NB4 (cell line): ENCODE measurements around the gene POLR3H.

ENCODE experiments used
- DNase-seq: peaks from one replicate; pipeline ENCODE4 v3.0.0; 2010; ENCODE audit warnings: low read depth
- H3K4me3 ChIP-seq: one replicate; pipeline ENCODE4 v1.5.1; 2011; ENCODE audit warnings: mild to moderate bottlenecking, low read depth, low read length, moderate library complexity
- CTCF ChIP-seq: IDR thresholded peaks from one replicate; pipeline ENCODE4 v1.5.1; 2012; ENCODE audit warnings: low read depth, low read length
- MAX ChIP-seq: IDR thresholded peaks from 2 replicates; pipeline ENCODE4 v1.6.1; 2011; ENCODE audit warnings: low read depth, low read length
- MYC ChIP-seq: IDR thresholded peaks from 2 replicates; pipeline ENCODE4 v1.6.1; 2011; ENCODE audit warnings: low read depth, low read length
- POLR2A ChIP-seq: IDR thresholded peaks from 2 replicates; pipeline ENCODE4 v1.6.1; 2011; ENCODE audit warnings: mild to moderate bottlenecking; ENCODE audit not compliant: insufficient read length; ENCODE audit errors: extremely low read depth

POLR3H gene

GRCh38 chr22:41481925-41482318 is 62.3 kb downstream of the POLR3H start:
- DNase-seq, result no peak
- H3K4me3 ChIP-seq, result no peak overlapping the region
- TF ChIP-seq MYC (no peak), POLR2A (no peak), MAX (no peak), CTCF (no peak)

GRCh38 chr22:41481131-41481830 is 63.0 kb downstream of the POLR3H start:
- H3K4me3 ChIP-seq, result no peak overlapping the region
- no peak for TF ChIP-seq MAX
- TF ChIP-seq CTCF, result no peak
- TF ChIP-seq MYC, result no peak
- no peak for TF ChIP-seq POLR2A
- DNase-seq, result no peak

GRCh38 chr22:41480397-41480735 is 63.9 kb downstream of the POLR3H start:
- H3K4me3 ChIP-seq, result no peak overlapping the region
- TF ChIP-seq MAX, result no peak
- no peak for TF ChIP-seq MYC
- TF ChIP-seq POLR2A, result no peak
- TF ChIP-seq CTCF, result no peak
- DNase-seq, result no peak

- no peak for DNase-seq
- no peak overlapping the region for H3K4me3 ChIP-seq
These were observed 64.4 kb downstream of the POLR3H start for GRCh38 chr22:41479671-41480396.

More at GRCh38 chr22:41479671-41480396, 64.4 kb downstream of the POLR3H start:
- TF ChIP-seq POLR2A (no peak), CTCF (no peak), MAX (no peak), MYC (no peak)
